ENCODE results near the gene C14orf39. TPM values are rescaled to one million over a fixed set of nuclear protein-coding genes. Genes with fewer than 3 reads are reported as not detected.

Gene C14orf39, protein sequence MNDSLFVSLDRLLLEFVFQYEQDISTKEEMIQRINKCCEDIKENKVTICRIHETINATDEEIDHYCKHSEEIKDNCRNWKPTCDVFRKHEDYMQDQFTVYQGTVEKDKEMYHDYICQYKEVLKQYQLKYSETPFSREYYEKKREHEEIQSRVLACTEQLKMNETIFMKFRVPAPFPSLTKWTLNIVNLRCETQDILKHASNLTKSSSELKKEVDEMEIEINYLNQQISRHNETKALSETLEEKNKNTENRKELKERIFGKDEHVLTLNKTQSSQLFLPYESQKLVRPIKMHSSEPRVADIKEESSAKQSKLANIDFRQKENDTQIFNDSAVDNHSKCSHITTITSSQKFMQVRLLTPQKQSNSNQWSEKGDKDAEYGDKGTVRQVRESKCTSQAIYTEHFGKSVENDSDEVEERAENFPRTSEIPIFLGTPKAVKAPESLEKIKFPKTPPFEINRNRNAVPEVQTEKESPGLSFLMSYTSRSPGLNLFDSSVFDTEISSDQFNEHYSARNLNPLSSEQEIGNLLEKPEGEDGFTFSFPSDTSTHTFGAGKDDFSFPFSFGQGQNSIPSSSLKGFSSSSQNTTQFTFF
- total RNA-seq, result not detected
- polyA plus RNA-seq, result not detected

GRCh38 chr14:60485598-60486251 is at the start of gene C14orf39:
Gene C14orf39, minus strand, starts transcription at chr14:60486063. Its CDS starts 985 bp downstream, at chr14:60485078.
- Histone ChIP-seq H3K36me3 (ENCODE audit: control insufficient read depth, insufficient read depth, low read length) (no peaks in the 10 kb centered on the region), H3K4me3 (ENCODE audit: low read depth, low read length) (no peak within 1 kb of the TSS), H3K27ac (ENCODE audit: insufficient read depth, low read length, poor library complexity, severe bottlenecking) (no peak within 1 kb of the TSS), H3K9me3 (ENCODE audit: control insufficient read depth in 2 of 2, low read length in 2 of 2) (no peaks in the 10 kb centered on the region), H3K4me1 (ENCODE audit: control insufficient read depth, insufficient read depth, low read length, poor library complexity, severe bottlenecking) (peaks cover 6% of the 10 kb centered on the region), H3K27me3 (ENCODE audit: control insufficient read depth, insufficient read depth, low read length) (peaks cover 29% of the 10 kb centered on the region)
- peaks cover 0 to 5% (median 1%) of the 10 kb centered on the region in 4 donors for H3K4me1 Mint-ChIP-seq
- H3K27me3 Mint-ChIP-seq, result peaks cover 30% of the 10 kb centered on the region
- no peaks in the 10 kb centered on the region for H3K36me3 Mint-ChIP-seq
- H3K27ac Mint-ChIP-seq, result no peak within 1 kb of the TSS
- no peak within 1 kb of the TSS for H3K4me3 Mint-ChIP-seq
- no peak for DNase-seq
- H3K9me3 Mint-ChIP-seq, result peaks cover 0 to 4% (median 1%) of the 10 kb centered on the region in 7 donors
- no peak for ATAC-seq (ENCODE audit: low read depth in 2 of 2)

DNA sequence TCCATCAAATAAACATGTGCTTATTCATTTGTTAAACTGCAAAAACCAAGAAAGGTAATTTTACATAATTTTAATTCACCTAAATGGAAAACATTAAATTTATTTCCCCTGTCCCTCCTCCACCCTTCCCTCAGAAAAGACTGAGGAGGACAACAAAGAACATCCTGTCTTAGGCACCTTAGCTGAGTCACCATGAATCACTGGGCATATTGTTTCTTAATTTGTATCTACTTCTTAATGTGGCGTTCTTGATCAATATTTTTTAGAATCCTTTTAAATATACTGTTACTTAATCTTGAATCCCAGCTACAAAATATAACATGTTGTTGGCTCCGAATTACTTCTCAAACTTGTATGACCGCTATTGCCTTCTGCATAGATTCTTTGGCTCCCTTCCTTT is 46.6 kb upstream of the C14orf39 start:
- no peak overlapping the region for H3K27ac ChIP-seq (ENCODE audit: insufficient read depth, low read length, poor library complexity, severe bottlenecking)
- H3K27me3 ChIP-seq (ENCODE audit: control insufficient read depth, insufficient read depth, low read length), result peaks cover 2% of the 10 kb centered on the region
- H3K9me3 Mint-ChIP-seq, result peaks cover 0 to 9% (median 0%) of the 10 kb centered on the region in 7 donors
- no peak overlapping the region for H3K4me3 Mint-ChIP-seq
- no peaks in the 10 kb centered on the region for H3K9me3 ChIP-seq (ENCODE audit: control insufficient read depth in 2 of 2, low read length in 2 of 2)
- H3K36me3 ChIP-seq (ENCODE audit: control insufficient read depth, insufficient read depth, low read length), result no peaks in the 10 kb centered on the region
- no peak overlapping the region for H3K27ac Mint-ChIP-seq
- DNase-seq (no peak), ATAC-seq (ENCODE audit: low read depth in 2 of 2) (no peak)
- no peak overlapping the region for H3K4me3 ChIP-seq (ENCODE audit: low read depth, low read length)
- H3K27me3 Mint-ChIP-seq, result peaks cover 6% of the 10 kb centered on the region
- H3K4me1 Mint-ChIP-seq, result no peaks in the 10 kb centered on the region
- no peaks in the 10 kb centered on the region for H3K36me3 Mint-ChIP-seq
- no peaks in the 10 kb centered on the region for H3K4me1 ChIP-seq (ENCODE audit: control insufficient read depth, insufficient read depth, low read length, poor library complexity, severe bottlenecking)

DNA sequence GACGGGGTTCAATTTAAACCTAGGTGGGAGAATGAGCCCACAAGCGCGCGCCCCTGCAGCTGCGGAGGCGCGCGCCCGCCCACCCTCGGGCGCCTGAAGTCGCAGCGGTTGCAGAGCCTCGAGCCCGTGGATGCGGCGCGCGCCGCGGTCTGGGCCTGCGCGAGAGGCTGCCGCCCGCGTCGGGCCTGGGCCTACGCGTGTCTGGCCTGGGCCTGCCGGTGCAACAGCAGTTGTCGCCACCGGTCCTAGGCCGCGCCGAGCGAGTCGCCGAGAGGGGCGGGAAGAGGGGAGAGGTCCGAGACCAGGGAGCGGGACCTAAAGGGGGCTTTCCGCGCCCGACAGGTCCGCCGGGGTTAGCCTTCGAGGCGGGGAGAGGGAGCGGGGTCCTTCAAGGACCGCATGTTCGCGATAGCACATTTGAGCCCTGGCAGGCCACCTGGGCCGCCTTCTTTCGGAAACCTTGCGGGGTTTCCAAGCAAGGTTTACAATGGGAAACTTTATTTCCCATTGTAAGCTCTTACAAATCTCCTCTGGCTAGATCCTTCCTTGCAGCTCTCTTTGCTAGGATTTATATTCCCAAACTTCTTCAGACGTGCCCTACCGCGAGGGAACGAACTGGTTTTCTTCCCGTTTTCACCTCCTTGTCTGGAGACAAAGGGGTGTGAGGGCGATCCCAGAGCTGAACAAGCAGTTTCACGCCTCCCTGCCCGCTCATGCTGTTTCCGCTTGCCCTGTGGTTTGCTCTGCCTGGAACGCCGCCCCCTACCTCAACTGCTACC is 29.8 kb upstream of the C14orf39 start:
- no peaks in the 10 kb centered on the region for H3K36me3 Mint-ChIP-seq
- no peak overlapping the region for H3K27ac ChIP-seq (ENCODE audit: insufficient read depth, low read length, poor library complexity, severe bottlenecking)
- no peak overlapping the region for H3K4me3 ChIP-seq (ENCODE audit: low read depth, low read length)
- H3K4me1 Mint-ChIP-seq, result peaks cover 0 to 23% (median 8%) of the 10 kb centered on the region in 4 donors
- H3K27me3 Mint-ChIP-seq, result peaks cover 68% of the 10 kb centered on the region
- H3K9me3 ChIP-seq (ENCODE audit: control insufficient read depth in 2 of 2, low read length in 2 of 2), result no peaks in the 10 kb centered on the region
- H3K9me3 Mint-ChIP-seq, result peaks cover 0 to 5% (median 0%) of the 10 kb centered on the region in 7 donors
- H3K4me3 Mint-ChIP-seq, result peak overlapping the region in 3 of 4 donors; percentile 2 to 78 (median 46)
- no peak for ATAC-seq (ENCODE audit: low read depth in 2 of 2)
- DNase-seq, result no peak
- H3K27me3 ChIP-seq (ENCODE audit: control insufficient read depth, insufficient read depth, low read length), result peaks cover 43% of the 10 kb centered on the region
- H3K4me1 ChIP-seq (ENCODE audit: control insufficient read depth, insufficient read depth, low read length, poor library complexity, severe bottlenecking), result peaks cover 5% of the 10 kb centered on the region
- no peaks in the 10 kb centered on the region for H3K36me3 ChIP-seq (ENCODE audit: control insufficient read depth, insufficient read depth, low read length)
- no peak overlapping the region for H3K27ac Mint-ChIP-seq

GRCh38 chr14:60514741-60515491 is 29.1 kb upstream of the C14orf39 start:
- Histone ChIP-seq H3K4me1 (ENCODE audit: control insufficient read depth, insufficient read depth, low read length, poor library complexity, severe bottlenecking) (peaks cover 6% of the 10 kb centered on the region), H3K27me3 (ENCODE audit: control insufficient read depth, insufficient read depth, low read length) (peaks cover 46% of the 10 kb centered on the region), H3K27ac (ENCODE audit: insufficient read depth, low read length, poor library complexity, severe bottlenecking) (no peak overlapping the region), H3K36me3 (ENCODE audit: control insufficient read depth, insufficient read depth, low read length) (no peaks in the 10 kb centered on the region), H3K9me3 (ENCODE audit: control insufficient read depth in 2 of 2, low read length in 2 of 2) (no peaks in the 10 kb centered on the region), H3K4me3 (ENCODE audit: low read depth, low read length) (no peak overlapping the region)
- Mint-ChIP-seq H3K36me3 (no peaks in the 10 kb centered on the region), H3K27ac (no peak overlapping the region), H3K27me3 (peaks cover 75% of the 10 kb centered on the region), H3K9me3 (peaks cover 0 to 5% (median 0%) of the 10 kb centered on the region in 7 donors), H3K4me1 (peaks cover 0 to 29% (median 8%) of the 10 kb centered on the region in 4 donors), H3K4me3 (peak overlapping the region in 2 of 4 donors; percentile 48 to 53)
- ATAC-seq (ENCODE audit: low read depth in 2 of 2) (no peak), DNase-seq (no peak)

DNA sequence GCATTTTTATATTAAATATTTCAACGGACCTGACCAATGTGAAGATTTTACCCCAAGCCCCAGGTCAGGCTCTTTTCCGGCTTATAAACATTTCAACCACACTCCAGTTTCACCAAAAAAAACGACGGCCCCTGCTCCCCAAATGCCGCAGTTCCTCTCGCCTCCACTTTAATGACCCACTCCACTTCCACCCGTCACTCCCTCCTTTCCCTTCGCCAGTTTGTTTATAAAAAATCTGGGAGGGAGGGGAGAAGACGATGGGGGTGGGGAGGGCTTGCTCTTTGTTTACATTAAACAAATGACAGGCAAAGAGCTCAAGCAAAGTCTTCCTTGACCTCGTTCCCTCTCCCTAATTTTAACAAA is 28.5 kb upstream of the C14orf39 start:
- Histone ChIP-seq H3K27ac (ENCODE audit: insufficient read depth, low read length, poor library complexity, severe bottlenecking) (no peak overlapping the region), H3K9me3 (ENCODE audit: control insufficient read depth in 2 of 2, low read length in 2 of 2) (no peaks in the 10 kb centered on the region), H3K27me3 (ENCODE audit: control insufficient read depth, insufficient read depth, low read length) (peaks cover 45% of the 10 kb centered on the region), H3K4me3 (ENCODE audit: low read depth, low read length) (no peak overlapping the region), H3K36me3 (ENCODE audit: control insufficient read depth, insufficient read depth, low read length) (no peaks in the 10 kb centered on the region), H3K4me1 (ENCODE audit: control insufficient read depth, insufficient read depth, low read length, poor library complexity, severe bottlenecking) (peaks cover 6% of the 10 kb centered on the region)
- ATAC-seq (ENCODE audit: low read depth in 2 of 2) (no peak), DNase-seq (no peak)
- Mint-ChIP-seq H3K27ac (no peak overlapping the region), H3K36me3 (no peaks in the 10 kb centered on the region), H3K4me3 (peak overlapping the region in 2 of 4 donors; percentile 48 to 53), H3K4me1 (peaks cover 0 to 34% (median 8%) of the 10 kb centered on the region in 4 donors), H3K27me3 (peaks cover 75% of the 10 kb centered on the region), H3K9me3 (peaks cover 0 to 6% (median 2%) of the 10 kb centered on the region in 7 donors)

- Mint-ChIP-seq H3K4me3 (no peak overlapping the region), H3K27me3 (peaks cover 80% of the 10 kb centered on the region), H3K36me3 (no peaks in the 10 kb centered on the region), H3K4me1 (peaks cover 0 to 34% (median 8%) of the 10 kb centered on the region in 4 donors), H3K9me3 (peaks cover 0 to 8% (median 2%) of the 10 kb centered on the region in 7 donors), H3K27ac (no peak overlapping the region)
- no peak overlapping the region for H3K4me3 ChIP-seq (ENCODE audit: low read depth, low read length)
- no peak overlapping the region for H3K27ac ChIP-seq (ENCODE audit: insufficient read depth, low read length, poor library complexity, severe bottlenecking)
- ATAC-seq (ENCODE audit: low read depth in 2 of 2) (no peak), DNase-seq (no peak)
- no peaks in the 10 kb centered on the region for H3K9me3 ChIP-seq (ENCODE audit: control insufficient read depth in 2 of 2, low read length in 2 of 2)
- no peaks in the 10 kb centered on the region for H3K36me3 ChIP-seq (ENCODE audit: control insufficient read depth, insufficient read depth, low read length)
- H3K27me3 ChIP-seq (ENCODE audit: control insufficient read depth, insufficient read depth, low read length), result peaks cover 49% of the 10 kb centered on the region
- H3K4me1 ChIP-seq (ENCODE audit: control insufficient read depth, insufficient read depth, low read length, poor library complexity, severe bottlenecking), result peaks cover 6% of the 10 kb centered on the region
Observed at GRCh38 chr14:60512973-60513571, 27.2 kb upstream of the C14orf39 start.

Measured in CD4-positive, CD25-positive, alpha-beta regulatory T cell (primary cell).